AG09309 (cell line): ENCODE results near the gene NATD1.

Experiments used
- DNase-seq: peaks from one replicate; pipeline ENCODE4 v3.0.0-alpha.2; 2010; ENCODE audit warnings: low read depth
- H3K4me3 ChIP-seq: 2 replicates; pipeline ENCODE4 v1.5.1; 2011; ENCODE audit warnings: mild to moderate bottlenecking, low read depth, low read length, moderate library complexity; ENCODE audit not compliant: control insufficient read depth
- CTCF ChIP-seq: IDR thresholded peaks from 2 replicates; pipeline ENCODE4 v1.5.1; 2011; ENCODE audit warnings: mild to moderate bottlenecking, low read depth, low read length, inconsistent platforms; ENCODE audit not compliant: insufficient read depth, control insufficient read depth; ENCODE audit errors: missing control alignments

NATD1 gene

GRCh38 chr17:21239680-21240368 is 13.4 kb downstream of the NATD1 start:
- peak; percentile 56 for TF ChIP-seq CTCF
- DNase-seq: no peak
- no peak overlapping the region for H3K4me3 ChIP-seq

GRCh38 chr17:21235921-21236320 is 17.3 kb downstream of the NATD1 start:
- no peak for TF ChIP-seq CTCF
- no peak overlapping the region for H3K4me3 ChIP-seq
- DNase-seq: no peak

GRCh38 chr17:21233581-21234347 is 19.4 kb downstream of the NATD1 start:
- TF ChIP-seq CTCF: no peak
- no peak for DNase-seq

GRCh38 chr17:21232033-21232749 is 21.0 kb downstream of the NATD1 start:
- no peak overlapping the region for H3K4me3 ChIP-seq
- TF ChIP-seq CTCF: no peak
- no peak for DNase-seq

More at GRCh38 chr17:21233581-21234347, 19.4 kb downstream of the NATD1 start:
- H3K4me3 ChIP-seq: no peak overlapping the region

- H3K4me3 ChIP-seq: no peak overlapping the region
- no peak for TF ChIP-seq CTCF
- DNase-seq: no peak
Measured at GRCh38 chr17:21231533-21231932, 21.7 kb downstream of the NATD1 start.

GRCh38 chr17:21228845-21229244 is 24.4 kb downstream of the NATD1 start:
- no peak for TF ChIP-seq CTCF
- DNase-seq: no peak
- H3K4me3 ChIP-seq: no peak overlapping the region
